ENCODE results near the gene RGS4.
"Not testable (repeated sequence)": the region's sequence is repeated elsewhere in the genome, so short reads cannot be mapped to it uniquely, and the experiment has no call there.

The RGS4 gene

GRCh38 chr1:163074004-163074403, 4.8 kb downstream of the RGS4 start:
- no peak for TF ChIP-seq JUND (IDR thresholded peaks at IDR 0.05; ENCODE audit: low read depth)
- no peak for DNase-seq (ENCODE audit: low read depth in 1 of 2, low spot score in 1 of 2)
- in situ Hi-C loops (cut with HindIII; ENCODE audit: low pct_unique_long_range_greater_than_20kb, low sequenced_read_pairs) = no loop called here

GRCh38 chr1:163074716-163075284, 5.6 kb downstream of the RGS4 start:
- in situ Hi-C loops (cut with HindIII; ENCODE audit: low pct_unique_long_range_greater_than_20kb, low sequenced_read_pairs) = no loop called here
- DNase-seq (ENCODE audit: low read depth in 1 of 2, low spot score in 1 of 2) = no peak
- no peak for TF ChIP-seq JUND (IDR thresholded peaks at IDR 0.05; ENCODE audit: low read depth)

GRCh38 chr1:163076044-163076443, 6.9 kb downstream of the RGS4 start:
- DNase-seq (ENCODE audit: low read depth in 1 of 2, low spot score in 1 of 2) = no peak
- no peak for TF ChIP-seq JUND (IDR thresholded peaks at IDR 0.05; ENCODE audit: low read depth)
- in situ Hi-C loops (cut with HindIII; ENCODE audit: low pct_unique_long_range_greater_than_20kb, low sequenced_read_pairs) = no loop called here

- TF ChIP-seq JUND (IDR thresholded peaks at IDR 0.05; ENCODE audit: low read depth) = no peak
- in situ Hi-C loops (cut with HindIII; ENCODE audit: low pct_unique_long_range_greater_than_20kb, low sequenced_read_pairs) = no loop called here
- DNase-seq (ENCODE audit: low read depth in 1 of 2, low spot score in 1 of 2) = no peak
Measured at GRCh38 chr1:163076446-163076845, 7.3 kb downstream of the RGS4 start.

GRCh38 chr1:163076981-163077761, 8.0 kb downstream of the RGS4 start:
- DNase-seq (ENCODE audit: low read depth in 1 of 2, low spot score in 1 of 2) = no peak
- in situ Hi-C loops (cut with HindIII; ENCODE audit: low pct_unique_long_range_greater_than_20kb, low sequenced_read_pairs) = no loop called here
- TF ChIP-seq JUND (IDR thresholded peaks at IDR 0.05; ENCODE audit: low read depth) = no peak

- TF ChIP-seq JUND (IDR thresholded peaks at IDR 0.05; ENCODE audit: low read depth) = no peak
- no peak for DNase-seq (ENCODE audit: low read depth in 1 of 2, low spot score in 1 of 2)
- in situ Hi-C loops (cut with HindIII; ENCODE audit: low pct_unique_long_range_greater_than_20kb, low sequenced_read_pairs) = no loop called here
Measured at GRCh38 chr1:163082971-163083370, 13.8 kb downstream of the RGS4 start.

GRCh38 chr1:163083690-163084089, 14.5 kb downstream of the RGS4 start:
- TF ChIP-seq JUND (IDR thresholded peaks at IDR 0.05; ENCODE audit: low read depth) = no peak
- in situ Hi-C loops (cut with HindIII; ENCODE audit: low pct_unique_long_range_greater_than_20kb, low sequenced_read_pairs) = no loop called here
- DNase-seq (ENCODE audit: low read depth in 1 of 2, low spot score in 1 of 2) = no peak

- no peak for TF ChIP-seq JUND (IDR thresholded peaks at IDR 0.05; ENCODE audit: low read depth)
- DNase-seq (ENCODE audit: low read depth in 1 of 2, low spot score in 1 of 2) = no peak
- in situ Hi-C loops (cut with HindIII; ENCODE audit: low pct_unique_long_range_greater_than_20kb, low sequenced_read_pairs) = no loop called here
Measured at GRCh38 chr1:163084330-163084729, 15.2 kb downstream of the RGS4 start.

GRCh38 chr1:163085041-163085903, 16.1 kb downstream of the RGS4 start:
- in situ Hi-C loops (cut with HindIII; ENCODE audit: low pct_unique_long_range_greater_than_20kb, low sequenced_read_pairs) = no loop called here
- TF ChIP-seq JUND (IDR thresholded peaks at IDR 0.05; ENCODE audit: low read depth) = no peak
- no peak for DNase-seq (ENCODE audit: low read depth in 1 of 2, low spot score in 1 of 2)

- no peak for DNase-seq (ENCODE audit: low read depth in 1 of 2, low spot score in 1 of 2)
- TF ChIP-seq JUND (IDR thresholded peaks at IDR 0.05; ENCODE audit: low read depth) = no peak
- in situ Hi-C loops (cut with HindIII; ENCODE audit: low pct_unique_long_range_greater_than_20kb, low sequenced_read_pairs) = no loop called here
Measured at GRCh38 chr1:163085904-163086268, 16.7 kb downstream of the RGS4 start.

- in situ Hi-C loops (cut with HindIII; ENCODE audit: low pct_unique_long_range_greater_than_20kb, low sequenced_read_pairs); DNase-seq (ENCODE audit: low read depth in 1 of 2, low spot score in 1 of 2): not testable (repeated sequence)
Measured at GRCh38 chr1:163089117-163089516, 20.0 kb downstream of the RGS4 start.

- TF ChIP-seq JUND (IDR thresholded peaks at IDR 0.05; ENCODE audit: low read depth) = no peak
- in situ Hi-C loops (cut with HindIII; ENCODE audit: low pct_unique_long_range_greater_than_20kb, low sequenced_read_pairs) = no loop called here
- DNase-seq (ENCODE audit: low read depth in 1 of 2, low spot score in 1 of 2) = no peak
Measured at GRCh38 chr1:163090321-163090945, 21.3 kb downstream of the RGS4 start.

GRCh38 chr1:163093169-163093568, 24.0 kb downstream of the RGS4 start:
- no peak for TF ChIP-seq JUND (IDR thresholded peaks at IDR 0.05; ENCODE audit: low read depth)
- no peak for DNase-seq (ENCODE audit: low read depth in 1 of 2, low spot score in 1 of 2)
- in situ Hi-C loops (cut with HindIII; ENCODE audit: low pct_unique_long_range_greater_than_20kb, low sequenced_read_pairs) = no loop called here

Data from T47D (cell line).